HFFc6 (cell line): ENCODE data around the gene ADAMTSL2. TPM values are rescaled to one million over a fixed set of nuclear protein-coding genes. Genes with fewer than 3 reads are reported as not detected.
A peak's percentile ranks its signal among the peaks of the same experiment; 100 is the strongest.

ENCODE experiments used
- DNase-seq: peaks from one replicate; pipeline ENCODE4 v3.0.0-alpha.2; 2018
- H3K27ac Mint-ChIP-seq: 2 replicates; pipeline ENCODE4 v1.8.0; 2020; ENCODE audit warnings: mild to moderate bottlenecking, mixed read lengths
- H3K27me3 Mint-ChIP-seq: 2 replicates; pipeline ENCODE4 v1.8.0; 2021; ENCODE audit warnings: mild to moderate bottlenecking, moderate library complexity, mixed read lengths; ENCODE audit not compliant: insufficient read depth
- H3K36me3 Mint-ChIP-seq: 2 replicates; pipeline ENCODE4 v1.8.0; 2021; ENCODE audit warnings: low read depth, mixed read lengths
- H3K4me1 Mint-ChIP-seq: 2 replicates; pipeline ENCODE4 v1.8.0; 2020; ENCODE audit warnings: low read depth, mixed read lengths
- H3K4me3 Mint-ChIP-seq: 2 replicates; pipeline ENCODE4 v1.8.0; 2020; ENCODE audit warnings: mild to moderate bottlenecking, moderate library complexity, mixed read lengths
- H3K9me3 Mint-ChIP-seq: 2 replicates; pipeline ENCODE4 v1.8.0; 2020; ENCODE audit warnings: mild to moderate bottlenecking, mixed read lengths
- CTCF ChIP-seq: fragments of 200-600 bp; sonication (generic); IDR thresholded peaks from 2 replicates; pipeline ENCODE4 v1.5.0; 2021; ENCODE audit warnings: antibody characterized with exemption, mild to moderate bottlenecking
- total RNA-seq, 6 experiments: library from RNA; stranded (reverse); fragmentation: NEBNext Ultra II Directional; extraction: Animal tissue kit (Norgen Biotek cat#: 25700); gene quantifications; 2 replicates in 1 of 6; 3 replicates in 5 of 6; pipeline ENCODE4 v1.2.3, GENCODE V29; 2021

The ADAMTSL2 gene
- total RNA-seq, 6 experiments from 2014 or later: 0.05 to 0.07 (median 0.06) TPM; not detected in 3

- Mint-ChIP-seq H3K9me3 (no peaks in the 10 kb centered on the region), H3K4me3 (no peak overlapping the region), H3K27me3 (peaks cover 32% of the 10 kb centered on the region), H3K36me3 (no peaks in the 10 kb centered on the region), H3K27ac (no peak overlapping the region), H3K4me1 (peaks cover 5% of the 10 kb centered on the region; the same call in 1 of the 2 replicates)
- 0 out of 2 replicates have a peak, but pooled peaks have one; percentile 16 for TF ChIP-seq CTCF
- no peak for DNase-seq
Measured at GRCh38 chr9:133540698-133541025, 6.2 kb downstream of the ADAMTSL2 start.

- H3K4me3 Mint-ChIP-seq: no peak overlapping the region
- H3K27me3 Mint-ChIP-seq: peaks cover 36% of the 10 kb centered on the region
- peaks cover 5% of the 10 kb centered on the region; the same call in 1 of the 2 replicates for H3K4me1 Mint-ChIP-seq
- no peak for TF ChIP-seq CTCF
- no peak for DNase-seq
- H3K9me3 Mint-ChIP-seq: no peaks in the 10 kb centered on the region
- H3K27ac Mint-ChIP-seq: no peak overlapping the region
- no peaks in the 10 kb centered on the region for H3K36me3 Mint-ChIP-seq
Measured at GRCh38 chr9:133542002-133542401, 7.5 kb downstream of the ADAMTSL2 start.

- Mint-ChIP-seq H3K27ac (no peak overlapping the region), H3K4me3 (no peak overlapping the region), H3K27me3 (peaks cover 46% of the 10 kb centered on the region), H3K36me3 (no peaks in the 10 kb centered on the region), H3K9me3 (no peaks in the 10 kb centered on the region), H3K4me1 (peaks cover 5% of the 10 kb centered on the region; the same call in 1 of the 2 replicates)
- TF ChIP-seq CTCF: no peak
- DNase-seq: no peak
Measured at GRCh38 chr9:133543772-133544467, 9.4 kb downstream of the ADAMTSL2 start.

GRCh38 chr9:133545494-133546286 lies 11.2 kb downstream of the ADAMTSL2 start:
- no peak overlapping the region for H3K27ac Mint-ChIP-seq
- no peaks in the 10 kb centered on the region for H3K9me3 Mint-ChIP-seq
- H3K27me3 Mint-ChIP-seq: peaks cover 46% of the 10 kb centered on the region

GRCh38 chr9:133546287-133546680 lies 11.8 kb downstream of the ADAMTSL2 start:
- Mint-ChIP-seq H3K4me1 (no peaks in the 10 kb centered on the region), H3K9me3 (no peaks in the 10 kb centered on the region), H3K27me3 (peaks cover 49% of the 10 kb centered on the region), H3K4me3 (no peak overlapping the region), H3K36me3 (no peaks in the 10 kb centered on the region), H3K27ac (no peak overlapping the region)
- no peak for TF ChIP-seq CTCF
- DNase-seq: no peak

More at GRCh38 chr9:133545494-133546286, 11.2 kb downstream of the ADAMTSL2 start:
- H3K36me3 Mint-ChIP-seq: no peaks in the 10 kb centered on the region
- no peak for TF ChIP-seq CTCF
- H3K4me3 Mint-ChIP-seq: no peak overlapping the region
- DNase-seq: no peak
- no peaks in the 10 kb centered on the region for H3K4me1 Mint-ChIP-seq
